Neural crest cell (in vitro differentiated cells): ENCODE results near the gene MTAP. TPM values are rescaled to one million over a fixed set of nuclear protein-coding genes. Genes with fewer than 3 reads are reported as not detected.

Source experiments
- DNase-seq: peaks from one replicate; pipeline ENCODE4 v3.0.0; 2021; ENCODE audit warnings: low read depth, mixed read lengths, low spot score
- H3K27ac Mint-ChIP-seq: one replicate; pipeline ENCODE4 v1.8.0; 2021; ENCODE audit warnings: mild to moderate bottlenecking, mixed read lengths; ENCODE audit not compliant: unreplicated experiment
- H3K27me3 Mint-ChIP-seq: 2 replicates; pipeline ENCODE4 v1.8.0; 2021; ENCODE audit warnings: low read depth, mild to moderate bottlenecking, mixed read lengths
- H3K36me3 Mint-ChIP-seq: 2 replicates; pipeline ENCODE4 v1.8.0; 2021; ENCODE audit warnings: low read depth, mild to moderate bottlenecking, mixed read lengths
- H3K4me1 Mint-ChIP-seq: 2 replicates; pipeline ENCODE4 v1.8.0; 2021; ENCODE audit warnings: mixed read lengths
- H3K4me3 Mint-ChIP-seq: one replicate; pipeline ENCODE4 v1.8.0; 2021; ENCODE audit warnings: mild to moderate bottlenecking, mixed read lengths
- H3K9me3 Mint-ChIP-seq: 2 replicates; pipeline ENCODE4 v1.8.0; 2021; ENCODE audit warnings: mixed read lengths
- total RNA-seq: library from RNA; stranded (reverse); gene quantifications from 2 replicates; pipeline ENCODE4 v1.2.1, GENCODE V29; 2021
- TF ChIP-seq, protein P1 (sequence below): fragments of 200-600 bp; sonication (generic); conservative IDR thresholded peaks from 2 replicates; pipeline ENCODE4 v1.5.0; 2021; ENCODE audit warnings: antibody characterized with exemption, mild to moderate bottlenecking

The MTAP gene
- total RNA-seq, 1 donor from 2014 or later, result 90.1 TPM

DNA sequence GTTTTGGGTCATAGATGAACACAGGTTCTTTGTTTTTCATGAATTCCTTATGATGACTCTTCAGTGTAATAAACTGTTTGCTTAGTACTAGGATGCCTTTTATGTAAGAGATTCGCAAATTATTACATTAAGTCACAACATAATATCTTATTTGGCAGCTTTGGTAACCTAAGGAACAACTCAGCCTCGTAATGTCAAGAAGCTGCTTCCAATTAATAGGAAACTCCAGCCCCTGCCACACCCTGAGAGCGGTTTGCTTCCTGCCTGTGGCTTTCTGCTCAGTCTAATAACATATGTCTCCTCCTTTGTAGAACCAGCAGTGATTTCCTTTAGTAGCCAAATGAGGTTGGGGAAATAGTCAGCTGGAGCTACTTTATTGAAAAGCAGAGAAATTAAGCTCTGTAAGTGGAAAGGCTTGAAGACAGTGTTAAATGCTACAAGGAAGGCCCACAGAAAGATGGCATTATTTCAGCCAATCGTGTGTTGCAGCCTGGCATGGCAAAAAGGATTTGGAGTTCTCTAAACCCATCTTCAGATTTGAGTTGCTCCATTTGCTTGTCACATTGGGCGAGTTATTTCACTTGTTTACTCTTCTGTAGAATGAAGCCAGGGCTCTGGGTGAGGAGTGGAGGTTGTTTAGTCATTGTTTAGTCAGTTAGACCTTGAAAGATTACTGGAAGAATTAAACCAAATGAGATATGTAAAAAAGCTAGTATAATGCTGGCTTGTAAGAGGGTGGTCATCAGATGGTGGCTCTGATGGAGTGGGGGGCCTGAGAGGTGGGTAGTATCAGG is 54.1 kb downstream of the MTAP start:
- Mint-ChIP-seq H3K4me1 (no peaks in the 10 kb centered on the region), H3K9me3 (peaks cover 1% of the 10 kb centered on the region), H3K36me3 (peaks cover 57% of the 10 kb centered on the region), H3K27ac (no peak overlapping the region), H3K4me3 (no peak overlapping the region), H3K27me3 (no peaks in the 10 kb centered on the region)
- TF ChIP-seq, protein P1, sequence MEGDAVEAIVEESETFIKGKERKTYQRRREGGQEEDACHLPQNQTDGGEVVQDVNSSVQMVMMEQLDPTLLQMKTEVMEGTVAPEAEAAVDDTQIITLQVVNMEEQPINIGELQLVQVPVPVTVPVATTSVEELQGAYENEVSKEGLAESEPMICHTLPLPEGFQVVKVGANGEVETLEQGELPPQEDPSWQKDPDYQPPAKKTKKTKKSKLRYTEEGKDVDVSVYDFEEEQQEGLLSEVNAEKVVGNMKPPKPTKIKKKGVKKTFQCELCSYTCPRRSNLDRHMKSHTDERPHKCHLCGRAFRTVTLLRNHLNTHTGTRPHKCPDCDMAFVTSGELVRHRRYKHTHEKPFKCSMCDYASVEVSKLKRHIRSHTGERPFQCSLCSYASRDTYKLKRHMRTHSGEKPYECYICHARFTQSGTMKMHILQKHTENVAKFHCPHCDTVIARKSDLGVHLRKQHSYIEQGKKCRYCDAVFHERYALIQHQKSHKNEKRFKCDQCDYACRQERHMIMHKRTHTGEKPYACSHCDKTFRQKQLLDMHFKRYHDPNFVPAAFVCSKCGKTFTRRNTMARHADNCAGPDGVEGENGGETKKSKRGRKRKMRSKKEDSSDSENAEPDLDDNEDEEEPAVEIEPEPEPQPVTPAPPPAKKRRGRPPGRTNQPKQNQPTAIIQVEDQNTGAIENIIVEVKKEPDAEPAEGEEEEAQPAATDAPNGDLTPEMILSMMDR, result no peak
- no peak for DNase-seq

DNA sequence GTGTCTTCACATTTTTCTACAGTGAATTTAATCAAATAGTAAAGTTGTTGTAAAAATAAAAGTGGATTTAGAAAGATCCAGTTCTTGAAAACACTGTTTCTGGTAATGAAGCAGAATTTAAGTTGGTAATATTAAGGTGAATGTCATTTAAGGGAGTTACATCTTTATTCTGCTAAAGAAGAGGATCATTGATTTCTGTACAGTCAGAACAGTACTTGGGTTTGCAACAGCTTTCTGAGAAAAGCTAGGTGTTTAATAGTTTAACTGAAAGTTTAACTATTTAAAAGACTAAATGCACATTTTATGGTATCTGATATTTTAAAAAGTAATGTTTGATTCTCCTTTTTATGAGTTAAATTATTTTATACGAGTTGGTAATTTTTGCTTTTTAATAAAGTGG is 60.4 kb downstream of the MTAP start:
- Mint-ChIP-seq H3K9me3 (peaks cover 3% of the 10 kb centered on the region), H3K36me3 (peaks cover 46% of the 10 kb centered on the region), H3K4me3 (no peak overlapping the region), H3K27ac (no peak overlapping the region), H3K4me1 (no peaks in the 10 kb centered on the region), H3K27me3 (no peaks in the 10 kb centered on the region)
- TF ChIP-seq, protein P1, result no peak
- no peak for DNase-seq

DNA sequence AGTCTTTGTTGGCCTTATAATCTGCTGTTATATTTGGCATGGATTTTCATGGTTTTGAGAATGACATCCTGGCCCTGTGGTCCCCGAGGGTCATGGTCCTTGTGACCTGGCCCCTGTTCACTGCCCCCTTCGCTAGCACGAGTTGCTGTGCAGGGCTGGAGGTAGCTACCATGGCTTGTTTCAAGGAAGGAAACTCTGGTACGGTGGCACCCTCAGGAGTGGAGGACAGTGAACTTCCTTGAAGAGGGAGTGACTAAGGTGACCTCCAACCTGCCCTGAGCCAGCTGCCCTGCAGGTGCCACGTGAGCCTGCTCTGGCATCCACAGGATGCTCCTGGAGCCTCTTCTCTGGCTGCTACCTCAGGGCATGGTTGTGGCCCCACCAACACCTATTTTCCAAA is 62.1 kb downstream of the MTAP start:
- Mint-ChIP-seq H3K36me3 (peaks cover 34% of the 10 kb centered on the region), H3K4me3 (no peak overlapping the region), H3K27me3 (no peaks in the 10 kb centered on the region), H3K9me3 (peaks cover 3% of the 10 kb centered on the region), H3K4me1 (no peaks in the 10 kb centered on the region), H3K27ac (no peak overlapping the region)
- no peak for DNase-seq
- TF ChIP-seq, protein P1, result no peak

DNA sequence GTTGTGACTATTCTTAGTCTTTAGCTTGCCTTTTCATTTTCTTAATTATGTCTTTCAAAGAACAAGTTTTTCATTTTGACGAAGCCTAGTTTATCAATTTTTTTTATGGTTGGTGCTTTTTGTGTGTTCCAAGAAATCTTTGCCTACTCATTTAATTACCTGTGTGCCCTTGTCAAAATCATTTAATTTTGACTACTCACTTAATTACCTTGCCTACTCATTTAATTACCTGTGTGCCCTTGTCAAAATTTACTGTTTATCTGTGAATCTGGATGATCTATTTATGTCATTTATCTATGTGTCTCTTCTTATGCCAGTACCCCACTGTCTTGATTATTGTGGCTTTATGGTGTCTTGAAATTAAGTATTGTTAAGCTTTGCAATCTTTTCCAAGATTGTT is 63.9 kb downstream of the MTAP start:
- DNase-seq, result no peak
- TF ChIP-seq, protein P1, result no peak
- H3K36me3 Mint-ChIP-seq, result peaks cover 32% of the 10 kb centered on the region
- no peaks in the 10 kb centered on the region for H3K4me1 Mint-ChIP-seq
- no peaks in the 10 kb centered on the region for H3K27me3 Mint-ChIP-seq
- H3K9me3 Mint-ChIP-seq, result peaks cover 3% of the 10 kb centered on the region
- no peak overlapping the region for H3K27ac Mint-ChIP-seq
- no peak overlapping the region for H3K4me3 Mint-ChIP-seq

DNA sequence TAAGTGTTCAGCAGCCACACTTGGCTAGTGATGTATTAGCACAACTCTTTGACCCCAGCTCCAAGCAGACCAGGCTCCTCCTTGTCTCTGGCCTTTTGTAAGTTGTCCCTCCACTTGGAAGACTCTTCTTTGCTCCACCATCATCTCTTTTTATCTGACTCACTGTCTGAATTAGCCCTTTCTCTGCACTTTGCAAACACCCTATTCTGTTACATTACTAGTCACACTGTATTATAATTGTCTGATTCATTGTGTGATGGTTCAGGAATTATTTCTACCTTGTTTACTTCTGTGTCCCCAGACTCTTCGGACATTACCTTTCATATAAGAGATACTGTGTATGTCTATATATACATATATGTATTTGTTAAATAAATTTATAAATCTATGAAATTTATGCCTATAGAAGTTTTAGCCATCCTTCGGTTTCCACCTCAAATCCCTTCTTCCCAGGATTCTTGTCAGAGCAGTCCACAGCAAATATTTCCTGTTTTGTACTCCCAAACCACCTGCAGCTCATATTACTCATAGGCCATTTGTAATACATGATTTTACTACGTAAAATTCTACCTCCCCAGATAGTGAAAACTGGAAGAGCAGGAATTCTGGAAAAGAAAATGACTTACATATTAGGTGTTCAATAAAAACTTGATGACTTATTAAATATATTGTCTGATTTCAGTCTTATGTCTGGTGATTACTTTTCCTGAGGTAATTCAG is 69.0 kb downstream of the MTAP start:
- H3K27ac Mint-ChIP-seq, result no peak overlapping the region
- no peak overlapping the region for H3K4me3 Mint-ChIP-seq
- H3K4me1 Mint-ChIP-seq, result no peaks in the 10 kb centered on the region
- no peaks in the 10 kb centered on the region for H3K27me3 Mint-ChIP-seq
- peaks cover 11% of the 10 kb centered on the region for H3K9me3 Mint-ChIP-seq
- TF ChIP-seq, protein P1, result no peak
- H3K36me3 Mint-ChIP-seq, result peaks cover 40% of the 10 kb centered on the region
- no peak for DNase-seq
